Uterus (tissue), 4 donors: ENCODE data around the gene SIRT6. TPM values are rescaled to one million over a fixed set of nuclear protein-coding genes. Genes with fewer than 3 reads are reported as not detected.

Source experiments
- DNase-seq, 2 donors: peaks; one replicate each; pipeline ENCODE4 v3.0.0-alpha.2; 2019 to 2020
- H3K27ac ChIP-seq, 2 donors: fragments of 200-600 bp; sonication (generic); 1 replicate in 1 of 2; 2 replicates in 1 of 2; pipeline ENCODE4 v1.5.1; 2016 to 2018
- H3K27me3 ChIP-seq, 2 donors: fragments of 200-600 bp; sonication (generic); one replicate each; pipeline ENCODE4 v1.5.1; 2018 to 2019; ENCODE audit warnings: control low read depth in 1 of 2
- H3K36me3 ChIP-seq, 2 donors: fragments of 200-600 bp; sonication (generic); one replicate each; pipeline ENCODE4 v1.5.1; 2019; ENCODE audit warnings: control low read depth in 1 of 2
- H3K4me1 ChIP-seq, 2 donors: fragments of 200-600 bp; sonication (generic); one replicate each; pipeline ENCODE4 v1.5.1; 2018 to 2019; ENCODE audit warnings: control low read depth in 1 of 2
- H3K4me3 ChIP-seq, 2 donors: fragments of 200-600 bp; sonication (generic); 1 replicate in 1 of 2; 2 replicates in 1 of 2; pipeline ENCODE4 v1.5.1; 2018 to 2019; ENCODE audit warnings: mild to moderate bottlenecking in 1 of 2
- H3K9me3 ChIP-seq, 2 donors: fragments of 200-600 bp; sonication (generic); one replicate each; pipeline ENCODE4 v1.5.1; 2019; ENCODE audit warnings: control low read depth in 1 of 2
- POLR2A ChIP-seq, 2 donors: fragments of 450-650 bp; IDR thresholded peaks; one replicate each; pipeline ENCODE4 v1.6.1; 2016; ENCODE audit warnings: antibody characterized with exemption in 2 of 2, mild to moderate bottlenecking in 1 of 2, moderate library complexity in 1 of 2
- intact Hi-C: fragments of 100-400 bp; cut with DNase I; formaldehyde crosslinking; loops from one replicate; pipeline ENCODE4 v1.15.1; 2023; ENCODE audit warnings: low total_unique reads
- total RNA-seq, 4 donors: library from RNA; depleted of rRNA in 3 of 4; stranded (reverse); fragments of >200 nt in 3 of 4; gene quantifications; one replicate each; pipeline versions ENCODE4 v1.1.0 to v1.2.4, GENCODE V29; 2014 to 2023
- TF ChIP-seq, protein P1 (sequence below), 4 experiments: fragments of 200-600 bp in 2 of 4; fragments of 450-650 bp in 2 of 4; sonication (generic) in 2 of 4; IDR thresholded peaks; one replicate each; pipeline ENCODE4 v1.5.1; 2016 to 2019; ENCODE audit warnings: antibody characterized with exemption in 4 of 4, mild to moderate bottlenecking in 2 of 4, moderate library complexity in 1 of 4
- donor health status: DM: yes; HTN: yes; CAD: no.

The SIRT6 gene
- total RNA-seq, 4 donors from 2014 or later = 1.3 to 23.2 (median 15.1) TPM

DNA sequence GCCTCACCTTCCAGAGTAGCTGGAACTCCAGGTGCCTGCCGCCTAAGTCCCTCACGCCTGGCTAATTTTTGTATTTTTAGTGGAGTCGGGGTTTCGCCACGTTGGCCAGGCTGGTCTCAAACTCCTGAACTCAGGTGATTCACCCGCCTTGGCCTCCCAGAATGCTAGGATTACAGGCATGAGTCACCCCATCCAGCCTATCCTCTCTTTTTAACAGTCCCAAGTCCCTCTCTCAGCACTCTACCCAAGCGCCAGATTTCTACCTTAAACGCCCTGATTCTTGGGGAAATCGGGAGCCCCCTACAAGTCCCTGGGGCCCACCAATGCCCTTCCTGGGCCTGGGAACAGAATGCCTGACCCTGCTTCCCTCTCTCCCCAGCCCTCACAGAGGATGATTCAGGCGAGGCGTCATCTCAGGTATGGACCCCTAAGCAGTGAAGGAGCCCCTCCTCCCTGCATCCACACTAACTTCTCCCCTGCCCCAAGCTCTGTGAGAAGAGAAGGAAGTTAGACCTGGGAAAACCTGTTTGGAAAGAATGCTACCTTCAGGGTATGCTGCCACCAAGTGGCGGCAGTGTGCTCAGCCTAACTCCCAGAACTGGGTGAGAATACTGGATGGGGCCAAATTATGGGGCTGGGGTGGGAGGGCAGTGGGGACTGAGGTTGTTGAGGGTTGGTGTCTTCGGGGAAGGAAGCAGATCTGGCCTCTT is 26.2 kb upstream of the SIRT6 start:
- Histone ChIP-seq H3K27me3 (no peaks in the 10 kb centered on the region), H3K36me3 (no peaks in the 10 kb centered on the region), H3K4me1 (no peaks in the 10 kb centered on the region), H3K9me3 (no peaks in the 10 kb centered on the region), H3K27ac (no peak overlapping the region), H3K4me3 (no peak overlapping the region)
- DNase-seq = no peak
- TF ChIP-seq, protein P1, sequence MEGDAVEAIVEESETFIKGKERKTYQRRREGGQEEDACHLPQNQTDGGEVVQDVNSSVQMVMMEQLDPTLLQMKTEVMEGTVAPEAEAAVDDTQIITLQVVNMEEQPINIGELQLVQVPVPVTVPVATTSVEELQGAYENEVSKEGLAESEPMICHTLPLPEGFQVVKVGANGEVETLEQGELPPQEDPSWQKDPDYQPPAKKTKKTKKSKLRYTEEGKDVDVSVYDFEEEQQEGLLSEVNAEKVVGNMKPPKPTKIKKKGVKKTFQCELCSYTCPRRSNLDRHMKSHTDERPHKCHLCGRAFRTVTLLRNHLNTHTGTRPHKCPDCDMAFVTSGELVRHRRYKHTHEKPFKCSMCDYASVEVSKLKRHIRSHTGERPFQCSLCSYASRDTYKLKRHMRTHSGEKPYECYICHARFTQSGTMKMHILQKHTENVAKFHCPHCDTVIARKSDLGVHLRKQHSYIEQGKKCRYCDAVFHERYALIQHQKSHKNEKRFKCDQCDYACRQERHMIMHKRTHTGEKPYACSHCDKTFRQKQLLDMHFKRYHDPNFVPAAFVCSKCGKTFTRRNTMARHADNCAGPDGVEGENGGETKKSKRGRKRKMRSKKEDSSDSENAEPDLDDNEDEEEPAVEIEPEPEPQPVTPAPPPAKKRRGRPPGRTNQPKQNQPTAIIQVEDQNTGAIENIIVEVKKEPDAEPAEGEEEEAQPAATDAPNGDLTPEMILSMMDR (IDR thresholded peaks at IDR 0.05) = no peak
- TF ChIP-seq POLR2A (IDR thresholded peaks at IDR 0.05) = no peak
- intact Hi-C loops = loop anchor here (10.0 kb wide), 1 partner anchor 224 kb away; the partner anchor contains the start of gene EEF2

DNA sequence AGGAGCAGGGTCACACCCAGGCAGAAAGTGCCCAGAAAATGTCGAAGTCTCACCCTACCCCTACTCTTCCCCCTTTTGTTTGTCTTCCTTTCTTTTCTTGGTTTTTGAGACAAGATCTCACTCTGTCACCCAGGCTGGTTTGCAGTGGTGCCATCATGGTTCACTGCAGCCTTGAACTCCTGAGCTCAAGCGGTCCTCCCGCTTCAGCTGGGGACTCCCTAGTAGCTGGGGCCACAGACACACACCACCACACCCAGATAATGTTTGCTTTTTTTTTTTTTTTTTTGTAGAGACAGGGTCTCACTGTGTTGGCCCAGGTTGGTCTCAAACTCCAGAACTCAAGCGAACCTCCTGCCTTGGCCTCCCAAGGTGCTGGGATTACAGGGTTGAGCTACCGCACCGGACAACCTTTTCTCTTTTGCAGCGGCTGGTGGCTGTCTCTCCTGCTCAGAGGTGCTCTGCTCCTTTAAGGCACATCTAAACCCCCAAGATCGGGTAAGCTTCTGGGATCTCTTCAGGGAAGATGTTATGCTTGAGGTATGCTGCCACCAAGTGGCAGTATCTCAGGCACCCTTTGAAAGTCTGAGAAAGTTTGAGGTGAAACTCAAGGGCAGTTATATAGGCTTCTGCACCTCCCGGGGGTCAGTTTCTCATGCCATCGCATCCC is 24.6 kb upstream of the SIRT6 start:
- DNase-seq = no peak
- H3K9me3 ChIP-seq = no peaks in the 10 kb centered on the region
- intact Hi-C loops = loop anchor here (10.0 kb wide), 1 partner anchor 222 kb away; the partner anchor contains the start of gene EEF2

DNA sequence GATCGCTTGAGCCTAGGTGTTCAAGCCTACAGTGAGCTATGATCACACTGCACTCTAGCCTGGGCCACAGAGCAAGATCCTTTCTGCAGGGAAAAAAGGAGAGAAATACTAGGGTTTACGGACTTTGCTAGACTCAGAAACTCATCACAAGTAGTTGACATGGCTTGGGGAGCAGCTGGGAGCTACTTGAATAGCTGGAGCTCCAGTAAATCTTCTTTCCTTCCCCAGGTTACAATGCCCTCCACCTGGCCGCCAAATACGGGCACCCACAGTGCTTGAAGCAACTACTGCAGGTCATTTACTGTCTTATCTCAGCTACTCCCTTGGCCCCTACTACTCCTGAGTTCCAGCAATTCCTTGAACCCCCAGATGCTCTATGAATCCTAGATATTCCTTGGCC is 19.4 kb upstream of the SIRT6 start:
- H3K4me1 ChIP-seq = peaks cover 0 to 8% of the 10 kb centered on the region in 2 donors
- TF ChIP-seq, protein P1 (IDR thresholded peaks at IDR 0.05) = no peak
- no peak for TF ChIP-seq POLR2A (IDR thresholded peaks at IDR 0.05)
- intact Hi-C loops = loop anchor here (10.0 kb wide), 1 partner anchor 217 kb away; the partner anchor contains the start of gene EEF2
- H3K27ac ChIP-seq = no peak overlapping the region
- DNase-seq = no peak
- peaks cover 3 to 11% of the 10 kb centered on the region in 2 donors for H3K27me3 ChIP-seq
- no peaks in the 10 kb centered on the region for H3K9me3 ChIP-seq
- no peak overlapping the region for H3K4me3 ChIP-seq
- no peaks in the 10 kb centered on the region for H3K36me3 ChIP-seq

More for the DNA sequence above, 24.6 kb upstream of the SIRT6 start:
- no peaks in the 10 kb centered on the region for H3K4me1 ChIP-seq
- H3K27me3 ChIP-seq = no peaks in the 10 kb centered on the region
- TF ChIP-seq, protein P1 (IDR thresholded peaks at IDR 0.05) = no peak
- no peak for TF ChIP-seq POLR2A (IDR thresholded peaks at IDR 0.05)
- no peak overlapping the region for H3K27ac ChIP-seq
- H3K36me3 ChIP-seq = no peaks in the 10 kb centered on the region
- H3K4me3 ChIP-seq = no peak overlapping the region

DNA sequence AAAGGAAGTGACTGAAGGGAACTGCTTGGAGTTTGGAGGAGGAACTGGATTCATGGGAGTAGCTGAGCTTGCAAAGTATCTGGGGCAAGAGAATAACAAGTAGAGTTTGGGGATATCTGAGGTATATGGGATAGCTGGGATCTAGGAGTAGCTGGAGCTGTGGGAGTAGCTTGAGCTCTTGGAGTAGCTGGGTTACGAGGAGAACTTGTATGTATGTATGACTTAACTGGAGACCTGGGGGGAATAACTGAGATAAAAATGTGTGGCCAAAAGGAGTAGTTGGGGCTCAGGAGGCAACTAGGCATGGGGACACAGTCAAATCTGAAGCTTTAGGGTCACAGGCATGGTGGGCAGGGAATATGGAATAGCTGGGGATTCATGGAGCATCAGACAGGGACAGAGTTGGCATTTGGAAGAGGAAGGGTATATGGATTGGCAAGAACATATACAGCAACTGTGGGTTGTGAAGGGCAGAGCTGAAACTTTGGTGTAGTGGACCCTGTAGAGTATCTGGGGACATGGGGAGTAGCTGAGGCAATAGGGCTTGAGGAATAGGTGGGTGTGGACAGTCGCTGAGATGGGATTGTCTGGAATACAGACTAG is 18.7 kb upstream of the SIRT6 start:
- no peak for DNase-seq
- intact Hi-C loops = loop anchor here (10.0 kb wide), 1 partner anchor 216 kb away; the partner anchor contains the start of gene EEF2
- TF ChIP-seq POLR2A (IDR thresholded peaks at IDR 0.05) = no peak
- TF ChIP-seq, protein P1 (IDR thresholded peaks at IDR 0.05) = no peak

More for the DNA sequence above, 18.7 kb upstream of the SIRT6 start:
- no peaks in the 10 kb centered on the region for H3K36me3 ChIP-seq
- peaks cover 0 to 8% of the 10 kb centered on the region in 2 donors for H3K4me1 ChIP-seq
- H3K4me3 ChIP-seq = no peak overlapping the region
- no peaks in the 10 kb centered on the region for H3K9me3 ChIP-seq
- no peak overlapping the region for H3K27ac ChIP-seq
- H3K27me3 ChIP-seq = peaks cover 3 to 16% of the 10 kb centered on the region in 2 donors
